IMR-90 (cell line): ENCODE data around the gene CENPP. TPM values are rescaled to one million over a fixed set of nuclear protein-coding genes. Genes with fewer than 3 reads are reported as not detected.

Experiments used
- ATAC-seq: fragments of 200-7000 bp; cut with Tn5 transposase; 2 replicates; pipeline ENCODE4 v1.9.1; 2020; ENCODE audit warnings: low read depth, mild to moderate bottlenecking, moderate library complexity
- BruUV-seq: library from RNA; stranded (reverse); fragments of 400-500 nt; replicated peaks from 2 replicates; lab custom pipeline; 2021; lab: Mats Ljungman, UMichigan
- CTCF ChIA-PET: fragments of 300-600 bp; formaldehyde crosslinking; extraction: SDS; loops from one replicate; lab custom pipeline; 2021; ENCODE audit warnings: antibody characterized with exemption; lab: Yijun Ruan, JAX
- POLR2A ChIA-PET: fragments of 300-600 bp; sonication (Branson Sonifier 250); formaldehyde crosslinking; loops from one replicate; lab custom pipeline; 2022; ENCODE audit warnings: antibody characterized with exemption; ENCODE audit not compliant: unreplicated experiment; lab: Charles Lee
- DNase-seq: peaks from one replicate; pipeline ENCODE4 v3.0.0; 2013
- H2AFZ ChIP-seq: replicated peaks from 2 replicates; pipeline ENCODE3; 2013; ENCODE audit warnings: low read length, mild to moderate bottlenecking; ENCODE audit not compliant: poor library complexity
- H2AK5ac ChIP-seq: 2 replicates; pipeline ENCODE4 v1.6.1; 2013; ENCODE audit warnings: low read depth, low read length, inconsistent platforms
- H2AK9ac ChIP-seq: replicated peaks from 2 replicates; pipeline ENCODE3; 2013; ENCODE audit warnings: mild to moderate bottlenecking, low read depth, low read length, moderate library complexity; ENCODE audit not compliant: poor library complexity
- H2BK120ac ChIP-seq: 2 replicates; pipeline ENCODE4 v1.6.1; 2013; ENCODE audit warnings: low read depth, low read length, inconsistent platforms
- H2BK15ac ChIP-seq: 3 replicates; pipeline ENCODE4 v1.6.1; 2013; ENCODE audit warnings: low read depth, low read length, inconsistent platforms
- H2BK20ac ChIP-seq: 2 replicates; pipeline ENCODE4 v1.6.1; 2013; ENCODE audit warnings: low read depth, mild to moderate bottlenecking, inconsistent platforms, low read length, moderate library complexity
- H2BK5ac ChIP-seq: 2 replicates; pipeline ENCODE4 v1.6.1; 2013; ENCODE audit warnings: mild to moderate bottlenecking, low read depth, low read length, inconsistent platforms; ENCODE audit not compliant: poor library complexity, severe bottlenecking
- H3K14ac ChIP-seq: replicated peaks from 2 replicates; pipeline ENCODE4 v1.6.1; 2013; ENCODE audit warnings: low read depth, low read length, inconsistent platforms
- H3K18ac ChIP-seq: 2 replicates; pipeline ENCODE4 v1.6.1; 2013; ENCODE audit warnings: low read depth, low read length, control low read depth
- H3K23ac ChIP-seq: 2 replicates; pipeline ENCODE4 v1.6.1; 2013; ENCODE audit warnings: low read depth, low read length, inconsistent platforms
- H3K27ac ChIP-seq: 2 replicates; pipeline ENCODE4 v1.5.1; 2013; ENCODE audit warnings: mild to moderate bottlenecking, control low read depth, low read length; ENCODE audit not compliant: insufficient read depth
- H3K27me3 ChIP-seq: 2 replicates; pipeline ENCODE4 v1.6.1; 2013; ENCODE audit warnings: low read length; ENCODE audit not compliant: control insufficient read depth, insufficient read depth
- H3K36me3 ChIP-seq: 2 replicates; pipeline ENCODE4 v1.6.1; 2013; ENCODE audit warnings: low read length, mixed read lengths; ENCODE audit not compliant: control insufficient read depth, insufficient read depth
- H3K4ac ChIP-seq: 2 replicates; pipeline ENCODE4 v1.6.1; 2013; ENCODE audit warnings: low read depth, low read length, inconsistent platforms
- H3K4me1 ChIP-seq: 2 replicates; pipeline ENCODE4 v1.6.1; 2013; ENCODE audit warnings: low read length, mixed read lengths; ENCODE audit not compliant: control insufficient read depth, insufficient read depth
- H3K4me2 ChIP-seq: 2 replicates; pipeline ENCODE4 v1.6.1; 2013; ENCODE audit warnings: low read depth, mild to moderate bottlenecking, control low read depth, low read length, moderate library complexity
- H3K4me3 ChIP-seq: 2 replicates; pipeline ENCODE4 v1.5.1; 2013; ENCODE audit warnings: low read depth, mild to moderate bottlenecking, control low read depth, low read length, moderate library complexity; ENCODE audit not compliant: insufficient read depth
- H3K56ac ChIP-seq: 2 replicates; pipeline ENCODE4 v1.6.1; 2013; ENCODE audit warnings: low read length, inconsistent platforms; ENCODE audit not compliant: insufficient read depth; ENCODE audit errors: extremely low read depth
- H3K79me1 ChIP-seq, 2 experiments: 2 replicates each; pipeline ENCODE4 v1.6.1; 2013; ENCODE audit warnings: low read length in 2 of 2, inconsistent platforms in 1 of 2, low read depth in 1 of 2
- H3K9ac ChIP-seq: 2 replicates; pipeline ENCODE4 v1.6.1; 2013; ENCODE audit warnings: low read depth, low read length, control low read depth
- H3K9me1 ChIP-seq: 2 replicates; pipeline ENCODE4 v1.6.1; 2013; ENCODE audit warnings: low read length, inconsistent platforms; ENCODE audit not compliant: insufficient read depth
- H3K9me3 ChIP-seq: 2 replicates; pipeline ENCODE4 v1.6.1; 2013; ENCODE audit warnings: low read length; ENCODE audit not compliant: control insufficient read depth, insufficient read depth
- H4K20me1 ChIP-seq: 2 replicates; pipeline ENCODE4 v1.6.1; 2013; ENCODE audit warnings: low read length, inconsistent platforms; ENCODE audit not compliant: insufficient read depth
- H4K5ac ChIP-seq: 2 replicates; pipeline ENCODE4 v1.6.1; 2013; ENCODE audit warnings: mild to moderate bottlenecking, low read depth, low read length, control low read depth
- H4K8ac ChIP-seq, 2 experiments: 2 replicates each; pipeline ENCODE4 v1.6.1; 2013; ENCODE audit warnings: low read depth in 2 of 2, low read length in 2 of 2, control low read depth in 1 of 2, inconsistent platforms in 1 of 2
- H4K91ac ChIP-seq: 2 replicates; pipeline ENCODE4 v1.6.1; 2013; ENCODE audit warnings: low read depth, low read length, inconsistent platforms; ENCODE audit not compliant: insufficient read depth
- FOS ChIP-seq: fragments of 150-350 bp; IDR thresholded peaks from 2 replicates; pipeline ENCODE4 v1.6.1; 2016; ENCODE audit warnings: low read depth, low read length
- POLR2A ChIP-seq: IDR thresholded peaks from 2 replicates; pipeline ENCODE4 v1.6.1; 2012; ENCODE audit warnings: mild to moderate bottlenecking, low read depth, low read length
- RCOR1 ChIP-seq: IDR thresholded peaks from 2 replicates; pipeline ENCODE4 v1.6.1; 2012; ENCODE audit warnings: mild to moderate bottlenecking, low read length, improper control_type of control experiment; ENCODE audit not compliant: insufficient replicate concordance
- USF2 ChIP-seq: fragments of 150-350 bp; IDR thresholded peaks from 2 replicates; pipeline ENCODE4 v1.6.1; 2017; ENCODE audit warnings: mild to moderate bottlenecking, antibody characterized with exemption, low read length, low read depth
- WGBS, 2 experiments: methylation state at CpG; one replicate each; pipeline versions ENCODE4 v1.1.5 to v1.1.7; 2013; ENCODE audit warnings: missing lambda C conversion rate in 2 of 2; ENCODE audit not compliant: insufficient read length in 1 of 2; ENCODE audit errors: extremely low coverage in 2 of 2; 5-methylcytosine and 5-hydroxymethylcytosine counted together
- dilution Hi-C: fragments of 300-500 bp; cut with HindIII; formaldehyde crosslinking; loops from one replicate; pipeline ENCODE4 v1.14.3; 2018; ENCODE audit warnings: low sequenced_read_pairs; ENCODE audit not compliant: unreplicated experiment
- in situ Hi-C: fragments of 300-500 bp; cut with MboI; formaldehyde crosslinking; loops from 3 replicates; pipeline ENCODE4 v1.14.3; 2019; ENCODE audit warnings: low sequenced_read_pairs, inconsistent platforms, mixed read lengths
- intact Hi-C: fragments of 100-400 bp; cut with micrococcal nuclease; formaldehyde crosslinking; loops from 2 replicates; pipeline ENCODE4 v1.10.0; 2022
- polyA plus RNA-seq, 3 experiments: library from polyadenylated mRNA; depleted of rRNA; stranded (reverse); fragments of >200 nt; gene quantifications; 2 replicates each; pipeline ENCODE4 v1.2.3, GENCODE V29; 2012; ENCODE audit warnings: low replicate concordance in 1 of 3
- total RNA-seq: library from RNA; depleted of rRNA; stranded (reverse); fragments of >200 nt; gene quantifications from 2 replicates; pipeline ENCODE4 v1.2.3, GENCODE V29; 2012
- TF ChIP-seq, protein P1 (sequence below): fragments of 150-350 bp; IDR thresholded peaks from 2 replicates; pipeline ENCODE4 v1.6.1; 2016; ENCODE audit warnings: low read depth, mild to moderate bottlenecking, low read length, moderate library complexity, borderline replicate concordance

The CENPP gene
- total and polyA plus RNA-seq, 2 of the 4 experiments (the other 2 are of a cell fraction) = 1.4 to 2.0 TPM

GRCh38 chr9:92616199-92616641 is 290.5 kb downstream of the CENPP start:
- Histone ChIP-seq H4K91ac (no peak overlapping the region), H4K20me1 (no peaks in the 10 kb centered on the region), H3K4me2 (peak overlapping the region; percentile 8; the same call in 1 of the 2 replicates), H3K4ac (no peak overlapping the region), H2BK15ac (no peak overlapping the region), H3K4me1 (peaks cover 14% of the 10 kb centered on the region; the same call in 1 of the 2 replicates), H2BK5ac (no peak overlapping the region), H4K8ac (no peak overlapping the region), H3K9me3 (no peaks in the 10 kb centered on the region), H3K56ac (no peak overlapping the region), H2AK9ac (no peak overlapping the region), H2AFZ (no peak overlapping the region), H3K4me3 (no peak overlapping the region), H3K27me3 (no peaks in the 10 kb centered on the region), H4K5ac (no peak overlapping the region), H3K9me1 (peaks cover 40% of the 10 kb centered on the region), H3K27ac (no peak overlapping the region), H3K14ac (no peak overlapping the region), H2AK5ac (no peak overlapping the region), H3K18ac (no peak overlapping the region), H2BK120ac (no peak overlapping the region), H3K9ac (no peak overlapping the region), H3K79me1 (peaks cover 0 to 10% of the 10 kb centered on the region in 2 experiments; a peak in 2 of 4 replicates), H3K36me3 (peaks cover 46% of the 10 kb centered on the region), H3K23ac (peak overlapping the region; percentile 8; the same call in 1 of the 2 replicates), H2BK20ac (no peak overlapping the region)
- intact Hi-C loops (no loop called here), dilution Hi-C loops (no loop called here), in situ Hi-C loops (no loop called here)
- TF ChIP-seq POLR2A = no peak
- no peak for TF ChIP-seq FOS
- TF ChIP-seq RCOR1 = no peak
- TF ChIP-seq, protein P1, sequence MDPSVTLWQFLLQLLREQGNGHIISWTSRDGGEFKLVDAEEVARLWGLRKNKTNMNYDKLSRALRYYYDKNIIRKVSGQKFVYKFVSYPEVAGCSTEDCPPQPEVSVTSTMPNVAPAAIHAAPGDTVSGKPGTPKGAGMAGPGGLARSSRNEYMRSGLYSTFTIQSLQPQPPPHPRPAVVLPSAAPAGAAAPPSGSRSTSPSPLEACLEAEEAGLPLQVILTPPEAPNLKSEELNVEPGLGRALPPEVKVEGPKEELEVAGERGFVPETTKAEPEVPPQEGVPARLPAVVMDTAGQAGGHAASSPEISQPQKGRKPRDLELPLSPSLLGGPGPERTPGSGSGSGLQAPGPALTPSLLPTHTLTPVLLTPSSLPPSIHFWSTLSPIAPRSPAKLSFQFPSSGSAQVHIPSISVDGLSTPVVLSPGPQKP = no peak
- no peak for TF ChIP-seq USF2
- ChIA-PET CTCF (no interaction called here), POLR2A (no interaction called here)
- DNase-seq (no peak), ATAC-seq (no peak)
- no TSS peak for BruUV-seq
- 28% methylated on average over 2 of the region's 11 CpGs; no CpG with 5 or more reads in 1 of the 2 experiments for WGBS, 2 experiments
